GM18508 (cell line): ENCODE data around the gene IFNGR2.
A peak's percentile ranks its signal among the peaks of the same experiment; 100 is the strongest.
"Not testable (repeated sequence)": the region's sequence is repeated elsewhere in the genome, so short reads cannot be mapped to it uniquely, and the experiment has no call there.

Source experiments
- ATAC-seq: cut with Tn5 transposase; IDR thresholded peaks from one replicate; pipeline ENCODE4 v1.9.1; 2021; ENCODE audit warnings: moderate number of reproducible peaks; ENCODE audit not compliant: insufficient read depth, unreplicated experiment

Gene IFNGR2

GRCh38 chr21:33375101-33375644 is 28.0 kb upstream of the IFNGR2 start:
- ATAC-seq, result no peak

GRCh38 chr21:33377221-33377920 is 25.8 kb upstream of the IFNGR2 start:
- ATAC-seq, result no peak

DNA sequence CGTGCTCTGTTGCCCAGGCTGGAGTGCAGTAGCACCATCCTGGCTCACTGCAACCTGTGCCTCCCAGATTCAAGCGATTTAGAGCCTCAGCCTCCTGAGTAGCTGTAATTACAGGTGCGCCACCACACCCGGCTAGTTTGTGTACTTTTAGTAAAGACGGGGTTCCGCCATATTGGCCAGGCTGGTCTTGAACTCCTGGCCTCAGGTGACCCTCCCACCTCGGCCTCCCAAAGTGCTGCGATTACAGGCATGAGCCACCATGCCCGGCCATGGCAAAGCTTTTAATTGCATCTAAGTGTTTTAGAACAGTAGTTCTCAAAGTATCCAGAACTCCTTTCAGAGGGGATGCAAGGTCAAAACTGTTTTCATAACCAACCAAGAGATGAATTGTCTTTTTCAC is 25.1 kb upstream of the IFNGR2 start:
- ATAC-seq, result no peak

DNA sequence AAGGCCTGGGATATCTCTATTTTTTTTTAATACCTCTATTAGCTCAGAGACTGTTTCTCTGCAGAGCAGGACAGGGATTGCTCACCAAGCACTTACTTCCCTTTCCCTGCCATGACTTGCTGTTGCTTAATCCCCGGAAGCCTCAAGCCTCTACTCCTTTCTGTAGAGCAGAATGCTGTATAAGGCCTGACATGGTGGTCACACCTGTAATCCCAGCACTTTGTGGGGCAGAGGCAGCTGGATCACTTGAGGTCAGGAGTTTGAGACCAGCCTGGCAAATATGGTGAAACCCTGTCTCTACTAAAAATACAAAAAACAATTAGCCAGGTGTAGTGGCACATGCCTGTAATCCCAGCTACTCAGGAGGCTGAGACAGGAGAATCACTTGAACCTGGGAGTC is 23.3 kb upstream of the IFNGR2 start:
- not testable (repeated sequence) for ATAC-seq

GRCh38 chr21:33380483-33380998 is 22.7 kb upstream of the IFNGR2 start:
- no peak for ATAC-seq

- not testable (repeated sequence) for ATAC-seq
Observed at GRCh38 chr21:33381381-33381780, 21.8 kb upstream of the IFNGR2 start.

- ATAC-seq, result peak; percentile 72
Observed at GRCh38 chr21:33383056-33383888, 19.9 kb upstream of the IFNGR2 start.

- no peak for ATAC-seq
Observed at GRCh38 chr21:33384841-33385331, 18.3 kb upstream of the IFNGR2 start.

- no peak for ATAC-seq
Observed at GRCh38 chr21:33386222-33386784, 16.9 kb upstream of the IFNGR2 start.

DNA sequence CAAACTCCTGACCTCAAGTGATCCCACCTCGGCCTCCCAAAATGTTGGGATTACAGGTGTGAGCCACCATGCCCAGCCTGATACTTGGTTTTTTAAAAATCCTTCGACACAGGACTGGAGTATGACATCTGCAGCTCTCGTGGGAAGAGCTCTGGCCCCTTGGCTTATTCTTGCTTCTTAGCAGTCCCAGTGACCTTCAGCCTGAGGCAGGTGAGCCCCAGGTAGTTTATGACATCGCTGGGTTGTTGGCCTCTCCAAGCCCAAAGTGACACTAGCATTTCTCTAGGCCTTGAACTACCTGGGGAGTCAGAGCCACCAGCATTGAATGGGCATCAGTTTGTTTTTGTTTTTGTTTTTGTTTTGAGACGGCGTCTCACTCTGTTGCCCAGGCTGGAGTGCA is 15.9 kb upstream of the IFNGR2 start:
- ATAC-seq, result no peak

- no peak for ATAC-seq
Observed at GRCh38 chr21:33388188-33388587, 15.0 kb upstream of the IFNGR2 start.

- ATAC-seq, result no peak
Observed at GRCh38 chr21:33390479-33390878, 12.7 kb upstream of the IFNGR2 start.

DNA sequence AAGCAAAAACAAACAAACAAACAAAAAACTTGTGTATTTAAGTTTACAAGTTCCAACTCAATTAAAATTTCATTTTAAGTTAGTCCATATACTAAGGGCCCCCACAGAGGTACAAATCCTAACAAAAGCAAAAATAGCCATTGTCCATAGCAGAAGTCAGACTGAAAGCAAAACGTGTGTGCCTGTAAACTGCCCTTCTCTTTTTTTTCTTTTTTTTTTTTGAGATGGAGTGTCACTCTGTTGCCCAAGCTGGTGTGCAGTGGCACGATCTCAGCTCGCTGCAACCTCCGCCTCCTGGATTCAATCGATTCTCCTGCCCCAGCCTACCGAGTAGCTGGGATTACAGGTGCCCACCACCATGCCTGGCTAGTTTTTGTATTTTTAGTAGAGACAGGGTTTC is 11.6 kb upstream of the IFNGR2 start:
- no peak for ATAC-seq

DNA sequence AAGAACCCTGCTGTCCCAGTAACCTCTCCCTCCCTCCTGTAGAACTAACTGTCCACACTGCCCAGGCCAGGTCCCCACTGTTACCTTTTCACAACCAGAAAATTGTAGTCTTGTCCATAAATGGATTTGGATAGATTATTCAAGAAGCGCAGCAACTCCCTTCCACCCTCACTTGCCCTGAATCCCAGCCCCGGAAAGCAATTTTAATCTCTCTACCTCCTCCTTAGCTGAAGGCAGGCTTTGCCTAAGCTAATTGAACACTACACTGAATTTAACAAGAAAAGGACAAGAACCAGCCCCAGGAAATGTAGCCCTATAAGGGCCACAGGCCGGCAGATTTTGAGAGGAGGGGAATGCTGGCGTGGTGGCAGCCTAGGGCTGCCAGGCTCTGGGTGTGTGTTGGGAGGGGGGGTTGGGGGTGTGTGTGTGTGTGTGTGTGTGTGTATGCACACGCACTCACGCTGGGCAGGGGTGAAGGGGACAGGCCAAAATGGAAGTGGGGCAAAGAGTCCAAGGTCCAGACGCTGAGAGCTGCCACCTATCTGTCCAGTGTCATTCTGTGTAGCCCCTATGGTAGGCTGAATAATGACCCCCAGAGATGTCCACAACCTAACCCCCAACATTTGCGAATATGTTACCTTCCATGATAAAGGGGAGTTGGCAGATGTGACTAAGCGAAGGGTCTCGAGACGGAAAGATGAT is 10.8 kb upstream of the IFNGR2 start:
- no peak for ATAC-seq

DNA sequence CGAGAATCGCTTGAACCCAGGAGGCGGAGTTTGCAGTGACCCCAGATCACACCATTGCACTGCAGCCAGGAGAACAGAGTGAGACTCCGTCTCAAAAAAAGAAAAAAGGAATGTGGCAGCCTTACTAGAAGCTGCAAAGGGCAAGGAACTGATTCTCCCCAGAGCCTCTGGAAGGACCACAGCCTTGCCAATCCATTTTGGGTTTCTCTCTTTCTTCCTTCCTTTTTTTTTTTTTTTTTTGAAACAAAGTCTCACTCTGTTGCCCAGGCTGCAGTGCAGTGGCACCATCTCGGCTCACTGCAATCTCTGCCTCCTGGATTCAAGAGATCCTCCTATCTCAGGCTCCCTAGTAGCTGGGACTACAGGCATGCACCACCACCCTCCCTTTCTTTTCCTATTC is 9.9 kb upstream of the IFNGR2 start:
- no peak for ATAC-seq

GRCh38 chr21:33394260-33394659 is 9.0 kb upstream of the IFNGR2 start:
- ATAC-seq, result no peak

DNA sequence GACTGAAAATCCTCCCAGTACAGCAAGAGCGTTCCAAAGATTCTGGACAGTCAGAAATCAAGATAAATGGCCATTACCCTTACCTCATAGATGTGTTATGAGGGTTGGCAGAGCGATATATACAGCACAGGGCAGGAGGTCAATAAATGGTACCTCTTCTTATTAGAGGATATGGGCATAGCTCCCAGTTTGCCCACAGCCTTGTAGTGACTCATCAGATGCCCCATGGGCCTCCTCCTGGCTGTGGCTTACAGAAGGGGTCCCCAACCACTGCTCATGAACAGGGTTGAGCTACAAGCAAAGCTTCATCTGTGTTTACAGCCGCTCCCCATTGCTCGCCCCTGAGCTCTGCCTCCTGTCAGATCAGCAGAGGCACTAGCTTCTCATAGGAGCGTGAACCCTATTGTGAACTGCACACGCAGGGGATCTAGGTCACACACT is 7.3 kb upstream of the IFNGR2 start:
- no peak for ATAC-seq

DNA sequence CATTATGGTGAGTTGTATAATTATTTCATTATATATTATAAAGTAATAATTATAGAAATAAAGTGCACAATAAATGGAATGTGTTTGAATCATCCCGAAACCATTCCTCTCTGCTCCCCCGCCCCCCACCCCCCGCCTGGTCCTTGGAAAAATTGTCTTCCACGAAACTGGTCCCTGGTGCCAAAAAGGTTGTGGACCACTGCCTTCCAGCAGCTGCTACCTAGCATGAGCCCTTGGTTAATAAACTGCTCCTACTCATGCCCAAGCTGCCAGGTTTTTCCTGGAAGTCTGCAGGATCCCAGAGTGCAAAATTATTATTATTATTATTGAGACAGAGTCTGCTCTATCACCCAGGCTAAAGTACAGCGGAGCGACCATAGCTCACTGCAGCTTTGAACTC is 6.8 kb upstream of the IFNGR2 start:
- no peak for ATAC-seq

DNA sequence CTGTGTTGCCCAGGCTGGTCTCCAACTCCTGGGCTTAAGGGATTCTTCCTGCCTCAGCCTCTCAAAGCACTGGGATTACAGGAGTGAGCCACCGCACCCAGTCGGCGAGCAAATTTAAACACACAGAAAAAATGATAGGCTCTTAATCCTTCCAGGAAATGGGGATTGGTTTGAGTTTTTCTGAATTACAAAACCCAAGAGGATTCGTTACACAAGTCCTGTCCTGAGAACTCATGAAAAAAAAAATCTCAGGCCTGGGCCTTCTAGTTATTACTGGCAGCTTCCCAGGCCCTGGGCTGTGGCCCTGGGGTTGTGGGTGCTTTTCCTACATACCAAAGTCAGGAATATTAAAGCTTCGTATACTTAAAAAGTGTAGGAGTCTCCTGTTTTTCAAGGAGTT is 6.3 kb upstream of the IFNGR2 start:
- ATAC-seq, result no peak

- ATAC-seq, result no peak
Observed at GRCh38 chr21:33397717-33398116, 5.5 kb upstream of the IFNGR2 start.
